HS-27A (cell line): ENCODE measurements around the gene HLA-E.
"Not testable (repeated sequence)": the region's sequence is repeated elsewhere in the genome, so short reads cannot be mapped to it uniquely, and the experiment has no call there.

ENCODE experiments used
- DNase-seq: peaks from one replicate; pipeline ENCODE4 v3.0.0-alpha.2; 2012; ENCODE audit warnings: low read depth, missing footprints

HLA-E gene

GRCh38 chr6:30481211-30481964 is 7.9 kb upstream of the HLA-E start:
- DNase-seq, result no peak

GRCh38 chr6:30481965-30482644 is 7.2 kb upstream of the HLA-E start:
- not testable (repeated sequence) for DNase-seq

GRCh38 chr6:30483677-30484279 is 5.5 kb upstream of the HLA-E start:
- DNase-seq, result peak; percentile 48

DNA sequence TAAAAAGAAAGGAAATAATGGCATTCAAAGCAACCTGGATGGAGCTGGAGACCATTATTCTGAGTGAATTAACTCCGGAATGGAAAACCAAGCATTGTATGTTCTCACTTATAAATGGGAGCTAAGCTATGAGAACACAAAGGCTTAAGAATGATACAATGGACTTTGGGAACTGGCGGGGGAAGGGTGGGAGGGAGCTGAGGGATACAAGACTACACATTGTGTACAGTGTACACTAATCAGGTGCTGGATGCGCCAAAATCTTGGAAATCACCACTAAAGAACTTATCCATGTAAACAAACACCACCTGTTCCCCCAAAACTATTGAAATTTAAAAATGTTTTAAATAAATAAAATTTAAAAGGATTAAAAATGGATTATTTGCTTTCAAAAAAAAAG is 4.1 kb upstream of the HLA-E start:
- no peak for DNase-seq

DNA sequence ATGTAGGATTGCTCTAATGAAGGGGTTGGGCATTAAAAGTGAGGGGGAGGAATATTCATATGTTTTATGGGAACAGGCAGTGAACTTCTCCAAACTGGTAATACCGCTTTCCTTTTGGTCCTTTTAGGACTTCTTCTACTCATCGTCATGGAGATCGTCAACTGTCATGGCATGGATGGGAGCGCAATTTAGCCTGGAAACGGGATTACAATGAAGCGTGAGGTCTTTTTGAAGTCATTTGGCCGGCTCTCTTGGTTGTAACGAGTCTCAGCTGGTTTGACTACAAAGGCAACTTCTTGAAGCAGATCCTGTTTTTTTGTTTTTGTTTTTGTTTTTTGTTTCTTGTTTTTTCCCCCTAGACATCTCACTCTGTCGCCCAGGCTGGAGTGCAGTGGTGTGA is 1.4 kb upstream of the HLA-E start:
- DNase-seq, result no peak

DNA sequence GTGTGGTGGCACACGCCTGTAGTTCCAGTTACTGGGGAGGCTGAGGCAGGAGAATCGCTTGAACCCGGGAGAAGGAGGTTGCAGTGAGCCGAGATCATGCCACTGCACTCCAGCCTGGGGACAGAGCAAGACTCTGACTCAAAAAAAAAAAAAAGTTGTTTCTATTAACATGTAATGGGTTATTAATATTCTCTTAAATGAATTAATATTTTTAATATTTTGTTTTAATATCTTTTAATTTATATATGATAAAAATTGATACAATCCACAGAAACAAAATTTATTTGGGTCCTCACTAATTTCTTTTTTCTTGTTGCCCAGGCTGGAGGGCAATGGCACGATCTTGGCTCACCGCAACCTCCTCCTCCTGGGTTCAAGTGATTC is 620 bp upstream of the HLA-E start:
- not testable (repeated sequence) for DNase-seq

DNA sequence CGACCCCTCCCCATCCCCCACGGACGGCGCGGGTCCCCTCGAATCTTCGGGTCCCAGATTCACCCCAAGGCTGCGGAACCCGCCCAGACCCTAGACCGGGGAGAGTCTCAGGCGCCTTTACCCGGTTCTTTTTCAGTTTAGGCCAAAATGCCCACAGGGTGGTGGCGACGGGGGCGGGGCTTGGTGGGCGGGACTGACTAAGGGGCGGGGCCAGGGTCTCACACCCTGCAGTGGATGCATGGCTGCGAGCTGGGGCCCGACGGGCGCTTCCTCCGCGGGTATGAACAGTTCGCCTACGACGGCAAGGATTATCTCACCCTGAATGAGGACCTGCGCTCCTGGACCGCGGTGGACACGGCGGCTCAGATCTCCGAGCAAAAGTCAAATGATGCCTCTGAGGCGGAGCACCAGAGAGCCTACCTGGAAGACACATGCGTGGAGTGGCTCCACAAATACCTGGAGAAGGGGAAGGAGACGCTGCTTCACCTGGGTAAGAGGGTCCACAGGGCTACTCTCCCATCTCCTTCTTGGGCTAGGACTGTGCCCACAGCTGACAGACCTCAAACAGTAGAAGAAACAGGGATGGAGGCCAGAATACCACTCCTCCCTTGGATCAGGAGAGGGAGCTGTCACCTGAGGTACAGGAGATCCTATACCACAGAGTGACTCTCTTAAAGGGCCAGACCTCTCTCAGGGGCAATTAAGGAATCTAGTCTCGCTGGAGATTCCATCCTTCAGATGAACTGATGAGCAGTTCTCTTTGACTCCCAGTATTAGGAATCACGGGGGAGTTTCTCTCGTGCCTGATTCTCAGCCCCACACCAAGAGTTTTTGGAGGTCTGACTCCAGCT is 942 bp downstream of the HLA-E start:
- no peak for DNase-seq

- not testable (repeated sequence) for DNase-seq
These were observed 2.1 kb downstream of the HLA-E start for GRCh38 chr6:30491291-30491953.

- DNase-seq, result no peak
These were observed 3.0 kb downstream of the HLA-E start for GRCh38 chr6:30491991-30492952.

DNA sequence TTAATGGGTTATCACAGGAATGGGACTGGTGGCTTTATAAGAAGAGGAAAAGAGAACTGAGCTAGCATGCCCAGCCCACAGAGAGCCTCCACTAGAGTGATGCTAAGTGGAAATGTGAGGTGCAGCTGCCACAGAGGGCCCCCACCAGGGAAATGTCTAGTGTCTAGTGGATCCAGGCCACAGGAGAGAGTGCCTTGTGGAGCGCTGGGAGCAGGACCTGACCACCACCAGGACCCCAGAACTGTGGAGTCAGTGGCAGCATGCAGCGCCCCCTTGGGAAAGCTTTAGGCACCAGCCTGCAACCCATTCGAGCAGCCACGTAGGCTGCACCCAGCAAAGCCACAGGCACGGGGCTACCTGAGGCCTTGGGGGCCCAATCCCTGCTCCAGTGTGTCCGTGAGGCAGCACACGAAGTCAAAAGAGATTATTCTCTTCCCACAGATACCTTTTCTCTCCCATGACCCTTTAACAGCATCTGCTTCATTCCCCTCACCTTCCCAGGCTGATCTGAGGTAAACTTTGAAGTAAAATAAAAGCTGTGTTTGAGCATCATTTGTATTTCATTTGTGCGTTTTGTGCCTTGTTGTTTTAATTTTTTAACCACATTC is 4.4 kb downstream of the HLA-E start:
- no peak for DNase-seq

DNA sequence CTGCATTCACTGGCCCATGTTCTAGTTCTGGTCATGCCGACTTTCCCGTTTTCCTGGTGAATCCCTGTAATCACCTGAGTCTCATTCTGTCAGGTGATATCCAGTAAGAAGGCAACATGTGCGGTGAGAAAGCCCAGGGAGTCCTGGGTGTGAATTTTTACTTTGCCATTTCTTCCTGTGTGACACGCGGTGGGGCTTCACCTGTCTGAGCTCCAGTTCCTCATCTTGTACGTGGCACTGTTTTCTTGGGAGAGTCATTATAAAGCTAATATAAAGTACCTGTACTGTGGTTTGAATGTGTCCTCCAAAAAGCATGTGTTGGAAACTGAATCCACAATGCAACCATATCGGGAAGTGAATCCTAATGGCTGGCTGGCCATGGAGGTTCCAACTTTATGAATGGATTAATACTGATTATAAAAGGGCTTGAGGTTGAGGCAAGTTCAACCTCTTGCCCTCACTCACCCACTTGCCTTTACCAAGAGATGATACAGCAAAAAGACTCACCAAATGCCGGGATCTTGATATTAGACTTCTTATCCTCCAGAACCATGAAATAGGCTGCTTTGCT is 5.1 kb downstream of the HLA-E start:
- no peak for DNase-seq

DNA sequence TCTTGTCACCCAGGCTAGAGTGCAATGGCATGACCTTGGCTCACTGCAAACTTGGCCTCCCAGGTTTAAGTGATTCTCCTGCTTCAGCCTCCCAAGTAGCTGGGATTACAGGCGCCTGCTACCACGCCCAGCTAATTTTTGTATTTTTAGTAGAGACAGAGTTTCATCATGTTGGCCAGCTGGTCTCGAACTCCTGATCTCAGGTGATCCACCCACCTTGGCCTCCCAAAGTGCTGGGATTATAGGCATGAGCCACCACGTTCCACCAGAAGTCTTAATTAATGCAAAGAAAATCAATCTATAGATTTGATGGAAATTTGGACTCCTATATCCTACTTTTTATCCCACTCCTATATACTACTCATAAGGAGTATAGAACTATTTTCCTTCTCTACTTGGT is 5.8 kb downstream of the HLA-E start:
- not testable (repeated sequence) for DNase-seq

DNA sequence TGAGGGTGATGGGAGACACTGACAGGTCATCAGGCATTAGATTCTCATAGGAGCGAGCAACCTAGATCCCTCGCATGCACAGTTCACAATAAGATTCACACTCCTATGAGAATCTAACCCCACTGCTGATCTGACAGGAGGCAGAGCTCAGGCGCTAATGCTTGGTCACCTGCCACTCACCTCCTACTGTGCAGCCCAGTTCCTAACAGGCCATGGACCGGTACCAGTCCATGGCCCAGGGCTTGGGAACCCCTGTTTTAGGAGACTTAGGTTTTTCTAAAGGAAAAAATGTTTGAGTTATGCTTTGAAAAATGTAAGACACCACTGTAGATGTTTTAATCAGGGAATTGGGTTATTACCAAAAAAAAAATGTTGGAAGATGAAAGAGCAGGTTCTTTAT is 6.7 kb downstream of the HLA-E start:
- DNase-seq, result no peak

DNA sequence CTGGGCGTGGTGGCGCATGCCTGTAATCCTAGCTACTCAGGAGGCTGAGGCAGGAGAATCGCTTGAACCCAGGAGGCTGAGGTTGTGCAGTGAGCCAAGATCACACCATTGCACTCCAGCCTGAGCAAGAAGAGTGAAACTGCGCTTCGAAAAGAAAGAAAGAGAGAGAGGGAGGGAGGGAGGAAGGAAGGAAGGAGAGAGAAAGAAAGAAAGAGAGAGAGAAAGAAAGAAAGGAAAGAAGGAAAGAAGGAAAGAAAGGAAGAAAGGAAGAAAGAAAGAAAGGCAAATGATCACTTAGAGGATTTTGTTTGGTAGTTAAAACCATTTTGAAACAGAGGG is 7.9 kb downstream of the HLA-E start:
- DNase-seq, result not testable (repeated sequence)

DNA sequence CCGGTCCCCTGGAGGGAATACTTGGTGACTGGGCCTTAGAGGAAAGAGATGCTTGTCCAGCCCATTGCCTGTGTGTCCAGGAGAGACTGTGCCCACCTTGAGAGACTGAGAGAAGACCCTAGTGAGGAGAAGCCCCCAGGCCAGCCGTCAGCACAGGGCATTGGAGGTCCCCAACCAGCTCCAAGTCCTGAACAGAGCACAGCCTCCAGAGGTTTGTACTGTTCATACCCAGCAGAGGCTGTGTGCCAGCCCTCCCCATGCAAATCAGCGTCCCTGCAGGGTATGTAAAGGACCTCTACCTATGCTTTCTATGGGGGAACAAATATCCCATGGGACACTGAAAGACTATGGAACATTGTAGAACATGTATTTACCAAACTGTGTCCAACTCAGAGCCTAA is 8.4 kb downstream of the HLA-E start:
- DNase-seq, result no peak

- DNase-seq, result not testable (repeated sequence)
These were observed 9.4 kb downstream of the HLA-E start for GRCh38 chr6:30498705-30499104.

GRCh38 chr6:30500421-30501355 is 11.4 kb downstream of the HLA-E start:
- DNase-seq, result no peak
